ENCODE measurements around the gene RBM24.

DNA sequence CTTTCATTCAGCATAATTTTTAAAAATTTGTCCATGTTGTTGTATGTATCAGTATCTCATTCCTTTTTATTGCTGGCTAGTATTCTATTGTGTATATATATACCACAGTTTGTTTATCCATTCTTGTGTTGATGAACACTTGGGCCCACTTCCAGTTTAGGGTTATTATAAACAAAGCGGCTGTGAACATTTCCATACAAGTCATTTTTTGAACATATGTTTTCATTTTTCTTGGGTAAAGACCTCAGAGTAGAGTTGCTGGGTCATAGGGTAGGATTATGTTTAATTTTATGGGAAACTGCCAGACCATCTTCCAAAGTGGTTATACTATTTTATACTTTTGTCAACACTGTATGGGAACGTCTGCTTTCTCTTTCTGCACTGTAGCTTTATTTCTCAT is 55.3 kb downstream of the RBM24 start:
- TF ChIP-seq POLR2A (IDR thresholded peaks at IDR 0.05) = no peak
- TF ChIP-seq, protein P1, sequence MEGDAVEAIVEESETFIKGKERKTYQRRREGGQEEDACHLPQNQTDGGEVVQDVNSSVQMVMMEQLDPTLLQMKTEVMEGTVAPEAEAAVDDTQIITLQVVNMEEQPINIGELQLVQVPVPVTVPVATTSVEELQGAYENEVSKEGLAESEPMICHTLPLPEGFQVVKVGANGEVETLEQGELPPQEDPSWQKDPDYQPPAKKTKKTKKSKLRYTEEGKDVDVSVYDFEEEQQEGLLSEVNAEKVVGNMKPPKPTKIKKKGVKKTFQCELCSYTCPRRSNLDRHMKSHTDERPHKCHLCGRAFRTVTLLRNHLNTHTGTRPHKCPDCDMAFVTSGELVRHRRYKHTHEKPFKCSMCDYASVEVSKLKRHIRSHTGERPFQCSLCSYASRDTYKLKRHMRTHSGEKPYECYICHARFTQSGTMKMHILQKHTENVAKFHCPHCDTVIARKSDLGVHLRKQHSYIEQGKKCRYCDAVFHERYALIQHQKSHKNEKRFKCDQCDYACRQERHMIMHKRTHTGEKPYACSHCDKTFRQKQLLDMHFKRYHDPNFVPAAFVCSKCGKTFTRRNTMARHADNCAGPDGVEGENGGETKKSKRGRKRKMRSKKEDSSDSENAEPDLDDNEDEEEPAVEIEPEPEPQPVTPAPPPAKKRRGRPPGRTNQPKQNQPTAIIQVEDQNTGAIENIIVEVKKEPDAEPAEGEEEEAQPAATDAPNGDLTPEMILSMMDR (IDR thresholded peaks at IDR 0.05) = no peak

Measured in lower leg skin (tissue), 3 donors.